Mesenchymal stem cell (in vitro differentiated cells and primary cell): ENCODE measurements around the gene EXD3.
"Not testable (repeated sequence)": the region's sequence is repeated elsewhere in the genome, so short reads cannot be mapped to it uniquely, and the experiment has no call there.

Experiments
- DNase-seq: peaks from one replicate; pipeline ENCODE4 v3.0.0-alpha.2; 2013
- H2AFZ ChIP-seq: one replicate; pipeline ENCODE4 v1.6.1; 2013; ENCODE audit warnings: low read depth, mild to moderate bottlenecking, control low read depth, inconsistent platforms, low read length, moderate library complexity
- H2AK5ac ChIP-seq: 2 replicates; pipeline ENCODE4 v1.6.1; 2013; ENCODE audit warnings: low read length, moderate library complexity, mild to moderate bottlenecking, inconsistent platforms; ENCODE audit not compliant: severe bottlenecking
- H2BK120ac ChIP-seq: one replicate; pipeline ENCODE4 v1.6.1; 2013; ENCODE audit warnings: low read depth, mild to moderate bottlenecking, inconsistent platforms, low read length, moderate library complexity
- H2BK12ac ChIP-seq, 2 experiments: one replicate each; pipeline ENCODE4 v1.6.1; 2013; ENCODE audit warnings: inconsistent platforms in 2 of 2, low read length in 2 of 2, mild to moderate bottlenecking in 2 of 2, moderate library complexity in 2 of 2, control low read depth in 1 of 2
- H2BK15ac ChIP-seq: one replicate; pipeline ENCODE4 v1.6.1; 2013; ENCODE audit warnings: mild to moderate bottlenecking, low read depth, inconsistent platforms; ENCODE audit not compliant: poor library complexity, severe bottlenecking
- H2BK5ac ChIP-seq: 2 replicates; pipeline ENCODE4 v1.6.1; 2013; ENCODE audit warnings: low read depth, mild to moderate bottlenecking, low read length, control low read depth, inconsistent platforms; ENCODE audit not compliant: poor library complexity, severe bottlenecking
- H3K14ac ChIP-seq, 2 experiments: one replicate each; pipeline ENCODE4 v1.6.1; 2013; ENCODE audit warnings: inconsistent platforms in 2 of 2, low read length in 2 of 2, control low read depth in 1 of 2, mild to moderate bottlenecking in 1 of 2, moderate library complexity in 1 of 2
- H3K18ac ChIP-seq, 2 experiments: one replicate each; pipeline ENCODE4 v1.6.1; 2013; ENCODE audit warnings: inconsistent platforms in 2 of 2, low read length in 2 of 2, control low read depth in 1 of 2, low read depth in 1 of 2, mild to moderate bottlenecking in 1 of 2
- H3K23ac ChIP-seq, 2 experiments: one replicate each; pipeline ENCODE4 v1.6.1; 2013; ENCODE audit warnings: inconsistent platforms in 2 of 2, low read length in 2 of 2, mild to moderate bottlenecking in 2 of 2, moderate library complexity in 2 of 2, control low read depth in 1 of 2
- H3K27ac ChIP-seq: 2 replicates; pipeline ENCODE4 v1.5.1; 2013; ENCODE audit warnings: mild to moderate bottlenecking, moderate library complexity, low read length, control low read depth, inconsistent platforms; ENCODE audit not compliant: poor library complexity, severe bottlenecking
- H3K27me3 ChIP-seq, 2 experiments: 2 replicates each; pipeline versions ENCODE4 v1.6.1 to v1.7.0; 2013; ENCODE audit warnings: low read length in 2 of 2, mild to moderate bottlenecking in 2 of 2, moderate library complexity in 2 of 2, control low read depth in 1 of 2, inconsistent platforms in 1 of 2; ENCODE audit not compliant: control insufficient read depth in 1 of 2, insufficient read depth in 1 of 2
- H3K36me3 ChIP-seq, 2 experiments: 2 replicates each; pipeline versions ENCODE4 v1.6.1 to v1.7.0; 2013; ENCODE audit warnings: low read length in 2 of 2, control low read depth in 1 of 2, inconsistent platforms in 1 of 2, low read depth in 1 of 2, mild to moderate bottlenecking in 1 of 2; ENCODE audit not compliant: insufficient read depth in 2 of 2, control insufficient read depth in 1 of 2
- H3K4ac ChIP-seq, 2 experiments: one replicate each; pipeline ENCODE4 v1.6.1; 2013; ENCODE audit warnings: inconsistent platforms in 2 of 2, low read length in 2 of 2, mild to moderate bottlenecking in 2 of 2, moderate library complexity in 2 of 2, control low read depth in 1 of 2, low read depth in 1 of 2
- H3K4me1 ChIP-seq: 2 replicates; pipeline ENCODE4 v1.6.1; 2013; ENCODE audit warnings: low read depth, low read length, control low read depth; ENCODE audit not compliant: control insufficient read depth, insufficient read depth
- H3K4me2 ChIP-seq: 2 replicates; pipeline ENCODE4 v1.6.1; 2013; ENCODE audit warnings: low read length, mild to moderate bottlenecking, inconsistent platforms; ENCODE audit not compliant: poor library complexity, severe bottlenecking
- H3K4me3 ChIP-seq, 2 experiments: 2 replicates each; pipeline versions ENCODE4 v1.5.1 to v1.7.0; 2013; ENCODE audit warnings: low read length in 2 of 2, mild to moderate bottlenecking in 2 of 2, control low read depth in 1 of 2, low read depth in 1 of 2; ENCODE audit not compliant: insufficient read depth in 1 of 2
- H3K79me1 ChIP-seq: replicated peaks from 2 replicates; pipeline ENCODE4 v1.6.1; 2013; ENCODE audit warnings: mild to moderate bottlenecking, control low read depth, low read length, inconsistent platforms; ENCODE audit not compliant: poor library complexity, severe bottlenecking
- H3K9ac ChIP-seq: 2 replicates; pipeline ENCODE4 v1.7.0; 2013; ENCODE audit warnings: mild to moderate bottlenecking, low read length, moderate library complexity
- H3K9me3 ChIP-seq: 2 replicates; pipeline ENCODE4 v1.7.0; 2013; ENCODE audit warnings: mild to moderate bottlenecking, low read length; ENCODE audit not compliant: control insufficient read depth
- H4K8ac ChIP-seq: one replicate; pipeline ENCODE4 v1.6.1; 2013; ENCODE audit warnings: inconsistent platforms, mild to moderate bottlenecking, low read length, moderate library complexity
- H4K91ac ChIP-seq: one replicate; pipeline ENCODE4 v1.6.1; 2013; ENCODE audit warnings: mild to moderate bottlenecking, low read length, inconsistent platforms
- WGBS: methylation state at CpG from one replicate; pipeline ENCODE4 v1.1.7; 2013; ENCODE audit warnings: mixed read lengths; 5-methylcytosine and 5-hydroxymethylcytosine counted together

Gene EXD3

DNA sequence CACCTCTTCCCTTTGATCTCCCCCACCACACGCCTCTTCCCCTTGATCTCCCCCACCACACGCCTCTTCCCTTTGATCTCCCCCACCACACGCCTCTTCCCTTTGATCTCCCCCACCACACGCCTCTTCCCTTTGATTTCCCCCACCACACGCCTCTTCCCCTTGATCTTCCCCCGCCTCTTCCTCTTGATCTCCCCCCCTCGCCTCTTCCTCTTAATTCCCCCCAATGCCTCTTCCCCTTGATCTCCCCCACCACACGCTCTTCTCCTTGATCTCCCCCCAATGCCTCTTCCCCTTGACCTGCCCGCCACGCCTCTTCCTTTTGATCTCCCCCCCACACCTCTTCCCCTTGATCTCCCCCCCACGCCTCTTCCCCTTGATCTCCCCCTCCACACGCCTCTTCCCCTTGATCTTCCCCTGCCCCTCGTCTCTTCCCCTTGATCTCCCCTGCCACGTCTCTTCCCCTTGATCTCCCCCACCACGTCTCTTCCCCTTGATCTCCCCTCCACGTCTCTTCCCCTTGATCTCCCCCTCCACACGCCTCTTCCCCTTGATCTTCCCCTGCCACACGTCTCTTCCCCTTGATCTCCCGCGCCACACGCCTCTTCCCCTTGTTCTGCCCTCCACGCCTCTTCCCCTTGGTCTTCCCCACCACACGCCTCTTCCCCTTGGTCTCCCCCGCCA lies 27.7 kb upstream of the EXD3 start:
- not testable (repeated sequence) for H2AK5ac ChIP-seq, H3K4me2 ChIP-seq, H3K27me3 ChIP-seq, H3K27ac ChIP-seq, H4K91ac ChIP-seq, H2AFZ ChIP-seq, H2BK12ac ChIP-seq, H3K18ac ChIP-seq, H2BK120ac ChIP-seq, H3K23ac ChIP-seq, H2BK15ac ChIP-seq, H3K4me3 ChIP-seq, DNase-seq, H3K14ac ChIP-seq, H3K9me3 ChIP-seq, H3K9ac ChIP-seq, H4K8ac ChIP-seq, H3K4ac ChIP-seq, H2BK5ac ChIP-seq
- Histone ChIP-seq H3K4me1 (peaks cover 29% of the 10 kb centered on the region), H3K79me1 (peaks cover 11% of the 10 kb centered on the region), H3K36me3 (peaks cover 16 to 72% of the 10 kb centered on the region in 2 experiments)
- WGBS = 97% methylated on average over 21 of the region's 24 CpGs

- WGBS = 92% methylated on average over 15 of the region's 18 CpGs
Measured at GRCh38 chr9:137449931-137450538, 27.1 kb upstream of the EXD3 start.

GRCh38 chr9:137449081-137449844 lies 26.3 kb upstream of the EXD3 start:
- 93% methylated on average over 34 of the region's 36 CpGs for WGBS
- no peak overlapping the region for H2AFZ ChIP-seq
- DNase-seq = no peak

More at GRCh38 chr9:137449931-137450538, 27.1 kb upstream of the EXD3 start:
- Histone ChIP-seq H3K27me3 (no peaks in the 10 kb centered on the region), H3K79me1 (peaks cover 11% of the 10 kb centered on the region), H2BK5ac (no peak overlapping the region), H3K36me3 (peaks cover 12 to 65% of the 10 kb centered on the region in 2 experiments), H2AK5ac (no peak overlapping the region), H4K8ac (no peak overlapping the region), H3K4me3 (no peak overlapping the region), H3K14ac (no peak overlapping the region), H3K18ac (no peak overlapping the region), H3K4me2 (no peak overlapping the region), H3K4ac (no peak overlapping the region), H2BK12ac (no peak overlapping the region), H3K23ac (no peak overlapping the region), H2AFZ (no peak overlapping the region), H3K9me3 (no peaks in the 10 kb centered on the region), H4K91ac (no peak overlapping the region), H3K27ac (no peak overlapping the region), H2BK120ac (no peak overlapping the region), H3K4me1 (peaks cover 26% of the 10 kb centered on the region), H3K9ac (no peak overlapping the region), H2BK15ac (no peak overlapping the region)
- no peak for DNase-seq

GRCh38 chr9:137448602-137448962 lies 25.6 kb upstream of the EXD3 start:
- Histone ChIP-seq H3K23ac (no peak overlapping the region), H3K9ac (no peak overlapping the region), H3K4me3 (no peak overlapping the region), H2BK120ac (no peak overlapping the region), H3K4me1 (peaks cover 14% of the 10 kb centered on the region), H3K14ac (no peak overlapping the region), H4K8ac (no peak overlapping the region), H3K27me3 (no peaks in the 10 kb centered on the region), H2BK12ac (no peak overlapping the region), H3K27ac (no peak overlapping the region), H2AK5ac (no peak overlapping the region), H3K36me3 (peaks cover 12 to 55% of the 10 kb centered on the region in 2 experiments), H3K4me2 (no peak overlapping the region), H2AFZ (no peak overlapping the region), H2BK5ac (no peak overlapping the region), H4K91ac (no peak overlapping the region), H3K9me3 (no peaks in the 10 kb centered on the region), H3K18ac (no peak overlapping the region), H3K79me1 (peaks cover 8% of the 10 kb centered on the region), H3K4ac (no peak overlapping the region), H2BK15ac (no peak overlapping the region)
- 94% methylated on average over 16 of the region's 16 CpGs for WGBS
- no peak for DNase-seq

More at GRCh38 chr9:137449081-137449844, 26.3 kb upstream of the EXD3 start:
- no peak overlapping the region for H3K27ac ChIP-seq
- H3K4me3 ChIP-seq = no peak overlapping the region
- no peak overlapping the region for H3K23ac ChIP-seq
- no peak overlapping the region for H3K14ac ChIP-seq
- no peaks in the 10 kb centered on the region for H3K9me3 ChIP-seq
- no peak overlapping the region for H3K18ac ChIP-seq
- no peak overlapping the region for H2BK5ac ChIP-seq
- H3K4ac ChIP-seq = no peak overlapping the region
- no peak overlapping the region for H4K91ac ChIP-seq
- no peak overlapping the region for H4K8ac ChIP-seq
- no peaks in the 10 kb centered on the region for H3K27me3 ChIP-seq
- no peak overlapping the region for H3K4me2 ChIP-seq
- peaks cover 8% of the 10 kb centered on the region for H3K79me1 ChIP-seq
- H2BK15ac ChIP-seq = no peak overlapping the region
- H3K9ac ChIP-seq = no peak overlapping the region
- H3K4me1 ChIP-seq = peaks cover 18% of the 10 kb centered on the region
- H2BK120ac ChIP-seq = no peak overlapping the region
- H3K36me3 ChIP-seq = peaks cover 12 to 58% of the 10 kb centered on the region in 2 experiments
- no peak overlapping the region for H2AK5ac ChIP-seq
- H2BK12ac ChIP-seq = no peak overlapping the region
